Measurements from ENCODE around the gene POLK. TPM values are rescaled to one million over a fixed set of nuclear protein-coding genes. Genes with fewer than 3 reads are reported as not detected.
"Not testable (repeated sequence)": the region's sequence is repeated elsewhere in the genome, so short reads cannot be mapped to it uniquely, and the experiment has no call there.

The POLK gene
- total RNA-seq, 6 experiments from 2014 or later: 11.5 to 16.3 (median 14.1) TPM

- WGBS (ENCODE audit: insufficient coverage, low coverage, low lambda C conversion rate, missing lambda C conversion rate): 100% methylated on average over 3 of the region's 3 CpGs
- no peaks in the 10 kb centered on the region for H3K27me3 ChIP-seq
- H3K36me3 ChIP-seq: no peaks in the 10 kb centered on the region
- no peak for TF ChIP-seq POLR2A (IDR thresholded peaks at IDR 0.05)
- no peak for TF ChIP-seq CTCF (IDR thresholded peaks at IDR 0.05)
- DNase-seq (no peak), ATAC-seq (no peak)
- no peak overlapping the region for H3K4me3 ChIP-seq
- intact Hi-C loops (cut with DNase I): no loop called here
- no peaks in the 10 kb centered on the region for H3K9me3 ChIP-seq
- H3K4me1 ChIP-seq: no peaks in the 10 kb centered on the region
- no peak overlapping the region for H3K27ac ChIP-seq
These were observed 90.3 kb downstream of the POLK start for GRCh38 chr5:75601996-75602395.

GRCh38 chr5:75603371-75603770, 91.7 kb downstream of the POLK start:
- no peak overlapping the region for H3K27ac ChIP-seq
- intact Hi-C loops (cut with DNase I): no loop called here
- TF ChIP-seq CTCF (IDR thresholded peaks at IDR 0.05) (no peak), POLR2A (IDR thresholded peaks at IDR 0.05) (no peak)
- no peak overlapping the region for H3K4me3 ChIP-seq
- H3K4me1 ChIP-seq: no peaks in the 10 kb centered on the region
- no peaks in the 10 kb centered on the region for H3K36me3 ChIP-seq
- H3K27me3 ChIP-seq: no peaks in the 10 kb centered on the region
- ATAC-seq (no peak), DNase-seq (no peak)
- no peaks in the 10 kb centered on the region for H3K9me3 ChIP-seq

- DNase-seq (no peak), ATAC-seq (no peak)
- TF ChIP-seq POLR2A (IDR thresholded peaks at IDR 0.05) (no peak), CTCF (IDR thresholded peaks at IDR 0.05) (no peak)
- WGBS (ENCODE audit: insufficient coverage, low coverage, low lambda C conversion rate, missing lambda C conversion rate): 97% methylated on average over 2 of the region's 2 CpGs
- Histone ChIP-seq H3K9me3 (no peaks in the 10 kb centered on the region), H3K4me3 (no peak overlapping the region), H3K4me1 (no peaks in the 10 kb centered on the region), H3K27me3 (no peaks in the 10 kb centered on the region), H3K27ac (no peak overlapping the region), H3K36me3 (no peaks in the 10 kb centered on the region)
- intact Hi-C loops (cut with DNase I): no loop called here
These were observed 92.1 kb downstream of the POLK start for GRCh38 chr5:75603821-75604220.

GRCh38 chr5:75607341-75607740, 95.7 kb downstream of the POLK start:
- H3K4me1 ChIP-seq; intact Hi-C loops (cut with DNase I); H3K36me3 ChIP-seq; H3K27ac ChIP-seq; DNase-seq; H3K9me3 ChIP-seq; H3K27me3 ChIP-seq; ATAC-seq; H3K4me3 ChIP-seq: not testable (repeated sequence)
- WGBS (ENCODE audit: insufficient coverage, low coverage, low lambda C conversion rate, missing lambda C conversion rate): 78% methylated on average over 5 of the region's 5 CpGs

- ATAC-seq (no peak), DNase-seq (no peak)
- peaks cover 0 to 9% (median 0%) of the 10 kb centered on the region in 4 donors for H3K4me1 ChIP-seq
- 88% methylated on average over 1 of the region's 1 CpG for WGBS (ENCODE audit: insufficient coverage, low coverage, low lambda C conversion rate, missing lambda C conversion rate)
- intact Hi-C loops (cut with DNase I): no loop called here
- no peak overlapping the region for H3K4me3 ChIP-seq
- no peak for TF ChIP-seq CTCF (IDR thresholded peaks at IDR 0.05)
- no peak for TF ChIP-seq POLR2A (IDR thresholded peaks at IDR 0.05)
- no peaks in the 10 kb centered on the region for H3K27me3 ChIP-seq
- no peaks in the 10 kb centered on the region for H3K9me3 ChIP-seq
- H3K36me3 ChIP-seq: no peaks in the 10 kb centered on the region
- H3K27ac ChIP-seq: no peak overlapping the region
These were observed 97.2 kb downstream of the POLK start for GRCh38 chr5:75608870-75609269.
